DND-41 (cell line): ENCODE measurements around the gene MAML3.

ENCODE experiments used
- ATAC-seq: fragments of 200-7000 bp; cut with Tn5 transposase; 3 replicates; pipeline ENCODE4 v1.9.1; 2021; ENCODE audit warnings: low read depth; ENCODE audit not compliant: insufficient read depth
- DNase-seq: peaks from one replicate; pipeline ENCODE4 v3.0.0-alpha.2; 2020
- H2AFZ ChIP-seq: 2 replicates; pipeline ENCODE4 v1.6.0; 2012; ENCODE audit warnings: low read depth, low read length
- H3K27ac ChIP-seq: 2 replicates; pipeline ENCODE4 v1.5.1; 2012; ENCODE audit warnings: low read length, inconsistent platforms
- H3K27me3 ChIP-seq: fragments of 200-600 bp; sonication (generic); 2 replicates; pipeline ENCODE4 v1.6.0; 2012; ENCODE audit warnings: low read length, mild to moderate bottlenecking, inconsistent platforms; ENCODE audit not compliant: insufficient read depth, poor library complexity
- H3K36me3 ChIP-seq: 2 replicates; pipeline ENCODE4 v1.5.1; 2012; ENCODE audit warnings: low read length, inconsistent platforms; ENCODE audit not compliant: insufficient read depth
- H3K4me1 ChIP-seq: 2 replicates; pipeline ENCODE4 v1.5.1; 2012; ENCODE audit warnings: mild to moderate bottlenecking, low read length; ENCODE audit not compliant: insufficient read depth
- H3K4me2 ChIP-seq: 2 replicates; pipeline ENCODE4 v1.6.0; 2012; ENCODE audit warnings: mild to moderate bottlenecking, moderate library complexity, low read length, inconsistent platforms; ENCODE audit not compliant: insufficient read depth
- H3K4me3 ChIP-seq, 2 experiments: fragments of 200-600 bp in 1 of 2; shearing (Covaris generic) in 1 of 2; 2 replicates each; pipeline ENCODE4 v1.5.1; 2012 to 2016; ENCODE audit warnings: inconsistent platforms in 2 of 2, low read length in 2 of 2, mild to moderate bottlenecking in 2 of 2, low read depth in 1 of 2, moderate library complexity in 1 of 2
- H3K79me2 ChIP-seq: 2 replicates; pipeline ENCODE4 v1.6.0; 2012; ENCODE audit warnings: low read length, inconsistent platforms; ENCODE audit not compliant: insufficient read depth
- H3K9ac ChIP-seq: 2 replicates; pipeline ENCODE4 v1.6.0; 2012; ENCODE audit warnings: low read depth, mild to moderate bottlenecking, inconsistent platforms, low read length, moderate library complexity
- H3K9me3 ChIP-seq: 2 replicates; pipeline ENCODE4 v1.5.1; 2012; ENCODE audit warnings: low read length, moderate library complexity, mild to moderate bottlenecking, inconsistent platforms; ENCODE audit not compliant: insufficient read depth, severe bottlenecking
- H4K20me1 ChIP-seq: 2 replicates; pipeline ENCODE4 v1.6.0; 2012; ENCODE audit warnings: low read length; ENCODE audit not compliant: insufficient read depth
- EZH2 ChIP-seq: IDR thresholded peaks from 3 replicates; pipeline ENCODE4 v1.6.1; 2012; ENCODE audit warnings: borderline replicate concordance, low read depth, mild to moderate bottlenecking, moderate library complexity, low read length, inconsistent platforms; ENCODE audit not compliant: severe bottlenecking
- TF ChIP-seq, protein P1 (sequence below): IDR thresholded peaks from 2 replicates; pipeline ENCODE4 v1.5.1; 2012; ENCODE audit warnings: borderline replicate concordance, low read length, moderate library complexity, mild to moderate bottlenecking; ENCODE audit not compliant: poor library complexity, severe bottlenecking; ENCODE audit errors: extremely low read depth

MAML3 gene

DNA sequence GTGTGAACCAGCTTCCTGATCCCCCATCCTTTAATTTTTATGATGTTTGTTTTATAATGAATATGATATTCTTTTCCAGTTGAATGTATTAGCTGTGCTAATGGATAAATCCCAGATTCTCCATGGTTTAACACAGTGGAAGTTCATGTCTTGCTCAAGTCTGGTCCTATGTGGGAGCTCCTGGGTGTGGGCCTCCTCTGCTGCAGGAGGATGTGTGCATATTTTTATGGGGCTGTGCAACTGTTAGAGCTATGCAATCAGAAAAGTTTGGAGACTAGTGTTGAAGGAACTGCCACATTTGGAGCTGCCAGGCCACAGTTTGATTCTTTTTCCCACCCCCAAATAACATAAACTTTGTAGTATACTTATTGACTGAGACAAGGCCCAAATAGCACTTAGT lies 463.6 kb downstream of the MAML3 start:
- H3K4me1 ChIP-seq = no peaks in the 10 kb centered on the region

DNA sequence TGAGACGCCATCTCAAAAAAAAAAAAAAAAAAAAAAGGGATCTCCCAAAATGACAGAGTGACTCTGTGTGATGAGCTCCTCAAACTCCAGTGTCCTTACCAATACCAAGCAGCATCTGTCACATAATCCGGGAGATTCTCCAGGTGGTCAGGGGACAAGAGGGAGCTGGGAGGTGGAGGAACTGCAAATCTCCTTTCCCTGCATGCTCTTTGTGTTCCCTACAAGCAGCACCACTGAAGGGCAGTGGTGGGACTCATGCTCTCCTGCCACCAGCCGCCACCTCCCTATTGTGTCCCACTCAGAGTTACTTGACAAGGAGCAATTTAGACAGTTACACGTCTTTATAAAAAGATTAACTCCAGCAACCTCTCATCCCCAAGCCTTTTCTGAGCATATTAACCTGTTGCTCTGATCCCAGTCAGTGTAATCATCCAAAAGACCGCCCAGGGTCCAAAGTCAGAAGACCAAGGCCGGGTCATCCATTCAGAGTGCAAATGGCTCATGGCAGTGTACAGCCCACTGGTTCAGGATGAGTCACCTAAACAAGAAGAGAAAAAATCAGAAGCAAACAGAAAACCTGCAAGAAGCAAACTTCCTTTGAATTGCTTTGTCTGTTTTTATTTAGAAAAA lies 464.8 kb downstream of the MAML3 start:
- peaks cover 15% of the 10 kb centered on the region; the same call in 1 of the 2 replicates for H3K36me3 ChIP-seq
- H3K79me2 ChIP-seq = no peaks in the 10 kb centered on the region
- no peak overlapping the region for H2AFZ ChIP-seq
- no peak overlapping the region for H3K27ac ChIP-seq
- H4K20me1 ChIP-seq = no peaks in the 10 kb centered on the region
- no peak overlapping the region for H3K4me3 ChIP-seq
- H3K4me1 ChIP-seq = no peaks in the 10 kb centered on the region
- no peaks in the 10 kb centered on the region for H3K27me3 ChIP-seq
- ATAC-seq (no peak), DNase-seq (no peak)
- no peaks in the 10 kb centered on the region for H3K9me3 ChIP-seq
- TF ChIP-seq, protein P1, sequence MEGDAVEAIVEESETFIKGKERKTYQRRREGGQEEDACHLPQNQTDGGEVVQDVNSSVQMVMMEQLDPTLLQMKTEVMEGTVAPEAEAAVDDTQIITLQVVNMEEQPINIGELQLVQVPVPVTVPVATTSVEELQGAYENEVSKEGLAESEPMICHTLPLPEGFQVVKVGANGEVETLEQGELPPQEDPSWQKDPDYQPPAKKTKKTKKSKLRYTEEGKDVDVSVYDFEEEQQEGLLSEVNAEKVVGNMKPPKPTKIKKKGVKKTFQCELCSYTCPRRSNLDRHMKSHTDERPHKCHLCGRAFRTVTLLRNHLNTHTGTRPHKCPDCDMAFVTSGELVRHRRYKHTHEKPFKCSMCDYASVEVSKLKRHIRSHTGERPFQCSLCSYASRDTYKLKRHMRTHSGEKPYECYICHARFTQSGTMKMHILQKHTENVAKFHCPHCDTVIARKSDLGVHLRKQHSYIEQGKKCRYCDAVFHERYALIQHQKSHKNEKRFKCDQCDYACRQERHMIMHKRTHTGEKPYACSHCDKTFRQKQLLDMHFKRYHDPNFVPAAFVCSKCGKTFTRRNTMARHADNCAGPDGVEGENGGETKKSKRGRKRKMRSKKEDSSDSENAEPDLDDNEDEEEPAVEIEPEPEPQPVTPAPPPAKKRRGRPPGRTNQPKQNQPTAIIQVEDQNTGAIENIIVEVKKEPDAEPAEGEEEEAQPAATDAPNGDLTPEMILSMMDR = no peak
- no peak for TF ChIP-seq EZH2
- no peak overlapping the region for H3K4me2 ChIP-seq
- no peak overlapping the region for H3K9ac ChIP-seq

More for the DNA sequence above, 463.6 kb downstream of the MAML3 start:
- DNase-seq = no peak
- no peak overlapping the region for H3K4me2 ChIP-seq
- no peaks in the 10 kb centered on the region for H3K27me3 ChIP-seq
- no peak overlapping the region for H3K9ac ChIP-seq
- no peaks in the 10 kb centered on the region for H4K20me1 ChIP-seq
- no peak overlapping the region for H3K4me3 ChIP-seq
- no peak overlapping the region for H2AFZ ChIP-seq
- H3K27ac ChIP-seq = no peak overlapping the region
- H3K9me3 ChIP-seq = no peaks in the 10 kb centered on the region
- no peak for ATAC-seq
- H3K79me2 ChIP-seq = no peaks in the 10 kb centered on the region
- H3K36me3 ChIP-seq = peaks cover 9% of the 10 kb centered on the region; the same call in 1 of the 2 replicates
- TF ChIP-seq, protein P1 = no peak
- no peak for TF ChIP-seq EZH2

DNA sequence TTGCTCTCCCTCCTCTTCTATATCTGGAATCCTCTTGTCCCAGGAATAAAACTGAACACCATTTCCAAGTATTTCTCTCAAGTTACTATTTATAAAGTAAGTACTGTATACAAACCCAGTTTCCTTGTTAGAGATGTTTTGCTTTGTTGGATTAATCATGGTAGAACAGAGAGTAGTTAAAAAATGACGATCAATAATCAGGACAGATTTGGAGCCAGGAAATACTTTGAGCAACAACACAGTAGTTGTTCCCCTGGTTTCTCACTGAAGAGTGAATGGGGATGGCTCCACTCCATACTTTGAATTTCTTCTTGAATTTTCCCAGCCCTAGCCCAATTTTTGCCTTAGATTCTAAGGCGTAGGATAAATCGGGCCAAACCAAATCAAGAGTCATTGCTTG lies 467.0 kb downstream of the MAML3 start:
- no peak for DNase-seq
- H3K36me3 ChIP-seq = peaks cover 23% of the 10 kb centered on the region; the same call in 1 of the 2 replicates
- no peak overlapping the region for H2AFZ ChIP-seq
- no peaks in the 10 kb centered on the region for H3K9me3 ChIP-seq
- H3K9ac ChIP-seq = no peak overlapping the region
- ATAC-seq = no peak
- H3K4me3 ChIP-seq = no peak overlapping the region
- TF ChIP-seq EZH2 = no peak
- H3K4me2 ChIP-seq = no peak overlapping the region
- H3K4me1 ChIP-seq = no peaks in the 10 kb centered on the region
- no peaks in the 10 kb centered on the region for H3K79me2 ChIP-seq
- H3K27ac ChIP-seq = no peak overlapping the region
- H3K27me3 ChIP-seq = no peaks in the 10 kb centered on the region
- H4K20me1 ChIP-seq = no peaks in the 10 kb centered on the region

DNA sequence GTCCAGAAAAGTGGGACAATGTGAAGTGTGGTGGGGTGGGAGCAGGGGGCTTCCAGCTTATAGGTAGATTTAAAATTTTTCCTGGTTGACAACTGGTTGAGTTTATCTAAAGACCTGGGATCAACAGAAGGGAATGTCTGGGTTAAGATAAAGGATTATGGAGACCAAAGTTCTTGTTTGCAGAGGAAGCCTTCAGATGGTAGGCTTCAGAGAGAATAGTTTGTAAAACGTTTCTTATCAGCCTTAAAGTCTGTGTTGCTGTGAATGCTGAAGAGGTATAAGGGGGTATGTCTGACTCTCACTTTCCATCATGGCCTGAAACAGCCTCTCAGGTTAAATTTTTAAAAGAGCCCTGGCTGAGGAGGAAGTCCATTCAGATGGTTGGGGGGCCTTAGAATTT lies 467.9 kb downstream of the MAML3 start:
- Histone ChIP-seq H3K4me3 (no peak overlapping the region), H3K27ac (no peak overlapping the region), H4K20me1 (no peaks in the 10 kb centered on the region), H3K9ac (no peak overlapping the region), H3K79me2 (no peaks in the 10 kb centered on the region), H3K4me2 (no peak overlapping the region), H3K27me3 (no peaks in the 10 kb centered on the region), H3K9me3 (no peaks in the 10 kb centered on the region), H3K36me3 (peaks cover 23% of the 10 kb centered on the region; the same call in 1 of the 2 replicates), H3K4me1 (no peaks in the 10 kb centered on the region), H2AFZ (no peak overlapping the region)
- no peak for TF ChIP-seq EZH2
- TF ChIP-seq, protein P1 = no peak
- ATAC-seq = no peak
- no peak for DNase-seq
